Naive thymus-derived CD4-positive, alpha-beta T cell (primary cell): ENCODE data around the gene NISCH. TPM values are rescaled to one million over a fixed set of nuclear protein-coding genes. Genes with fewer than 3 reads are reported as not detected.

ENCODE experiments used
- polyA plus RNA-seq, 2 donors: library from polyadenylated mRNA; unstranded; fragments of 300-500 nt; fragmentation: Illumina TruSeq; gene quantifications; one replicate each; pipeline ENCODE4 v1.2.3, GENCODE V29; 2021
- total RNA-seq, 6 experiments: library from RNA in 5 of 6; stranded (reverse) in 5 of 6; gene quantifications; 1 replicate in 5 of 6; 2 replicates in 1 of 6; pipeline ENCODE4 v1.2.3 and lab custom pipeline; 2021 to 2026

NISCH gene
- total and polyA plus RNA-seq, 7 experiments from 2014 or later: 21.4 to 210 (median 131) TPM

Other genes with a start within 250 kb of the NISCH start
- gene TLR9, start 230.0 kb upstream of the NISCH start, total RNA-seq: 1 to 10 TPM in 3 of 5 experiments, under 1 TPM in 2; 0.27 to 2.5 (median 1.6) TPM
- gene TLR9, start 230.0 kb upstream of the NISCH start, polyA plus RNA-seq: under 1 TPM in 1 of 2 donors, not detected in 1; 0.16 TPM
- 100 to 1,000 TPM in 1 of 5 experiments, 10 to 100 TPM in 4; 38.7 to 110 (median 63.7) TPM for gene TWF2, start 216.4 kb upstream of the NISCH start, total RNA-seq
- 100 to 1,000 TPM; 104 to 147 TPM for gene TWF2, start 216.4 kb upstream of the NISCH start, polyA plus RNA-seq
- gene PPM1M, start 209.8 kb upstream of the NISCH start, total RNA-seq: 10 to 100 TPM; 55.8 to 81.0 (median 74.5) TPM
- 100 to 1,000 TPM in 1 of 2 donors, 10 to 100 TPM in 1; 68.8 to 135 TPM for gene PPM1M, start 209.8 kb upstream of the NISCH start, polyA plus RNA-seq
- 100 to 1,000 TPM; 112 to 161 (median 135) TPM for gene WDR82, start 177.0 kb upstream of the NISCH start, total RNA-seq
- 100 to 1,000 TPM; 127 to 181 TPM for gene WDR82, start 177.0 kb upstream of the NISCH start, polyA plus RNA-seq
- 10 to 100 TPM; 24.3 to 38.3 (median 32.8) TPM for gene GLYCTK, start 167.8 kb upstream of the NISCH start, total RNA-seq
- 10 to 100 TPM in 1 of 2 donors, 1 to 10 TPM in 1; 8.0 to 15.5 TPM for gene GLYCTK, start 167.8 kb upstream of the NISCH start, polyA plus RNA-seq
- 10 to 100 TPM; 32.1 to 69.2 (median 49.0) TPM for gene DNAH1, start 139.3 kb upstream of the NISCH start, total RNA-seq
- 1 to 10 TPM in 1 of 2 donors, under 1 TPM in 1; 0.35 to 1.7 TPM for gene DNAH1, start 139.3 kb upstream of the NISCH start, polyA plus RNA-seq
- gene BAP1, start 45.6 kb upstream of the NISCH start, total RNA-seq: 100 to 1,000 TPM in 2 of 5 experiments, 10 to 100 TPM in 3; 86.7 to 116 (median 92.5) TPM
- 10 to 100 TPM; 13.6 to 26.6 TPM for gene BAP1, start 45.6 kb upstream of the NISCH start, polyA plus RNA-seq
- 10 to 100 TPM; 13.7 to 18.7 (median 15.5) TPM for gene PHF7, start 44.9 kb upstream of the NISCH start, total RNA-seq
- 1 to 10 TPM; 7.6 to 8.9 TPM for gene PHF7, start 44.9 kb upstream of the NISCH start, polyA plus RNA-seq
- gene SEMA3G, start 10.5 kb upstream of the NISCH start, total RNA-seq: under 1 TPM in 2 of 5 experiments, not detected in 3; 0.10 to 0.24 TPM
- not detected for gene SEMA3G, start 10.5 kb upstream of the NISCH start, polyA plus RNA-seq
- gene TNNC1, start 1.6 kb upstream of the NISCH start, total RNA-seq: 1 to 10 TPM; 2.2 to 8.4 (median 6.5) TPM
- 1 to 10 TPM in 1 of 2 donors, under 1 TPM in 1; 0.73 to 1.5 TPM for gene TNNC1, start 1.6 kb upstream of the NISCH start, polyA plus RNA-seq
- 100 to 1,000 TPM in 1 of 5 experiments, 10 to 100 TPM in 3, under 1 TPM in 1; 0.27 to 122 (median 26.1) TPM for gene STAB1, start 39.7 kb downstream of the NISCH start, total RNA-seq
- not detected for gene STAB1, start 39.7 kb downstream of the NISCH start, polyA plus RNA-seq
- gene NT5DC2, start 78.3 kb downstream of the NISCH start, total RNA-seq: 10 to 100 TPM in 1 of 5 experiments, 1 to 10 TPM in 4; 2.1 to 23.0 (median 3.9) TPM
- gene NT5DC2, start 78.3 kb downstream of the NISCH start, polyA plus RNA-seq: 1 to 10 TPM in 1 of 2 donors, not detected in 1; 1.3 TPM
- gene UQCC5, start 81.0 kb downstream of the NISCH start, total RNA-seq: 10 to 100 TPM in 3 of 5 experiments, 1 to 10 TPM in 2; 5.4 to 11.9 (median 10.7) TPM
- 10 to 100 TPM; 24.3 to 28.2 TPM for gene UQCC5, start 81.0 kb downstream of the NISCH start, polyA plus RNA-seq
- gene PBRM1, start 230.3 kb downstream of the NISCH start, total RNA-seq: 10 to 100 TPM; 58.4 to 83.8 (median 74.2) TPM
- gene PBRM1, start 230.3 kb downstream of the NISCH start, polyA plus RNA-seq: 100 to 1,000 TPM in 1 of 2 donors, 10 to 100 TPM in 1; 94.0 to 109 TPM
- 100 to 1,000 TPM in 2 of 5 experiments, 10 to 100 TPM in 3; 87.9 to 116 (median 97.2) TPM for gene GNL3, start 230.4 kb downstream of the NISCH start, total RNA-seq
- gene GNL3, start 230.4 kb downstream of the NISCH start, polyA plus RNA-seq: 10 to 100 TPM; 60.0 to 84.2 TPM